K562 (cell line): ENCODE measurements around the gene PRMT2. TPM values are rescaled to one million over a fixed set of nuclear protein-coding genes. Genes with fewer than 3 reads are reported as not detected.

ENCODE experiments used
- MYC ChIP-seq, 2 experiments: fragments of 250-450 bp in 1 of 2; sonication (Bioruptor Pico) in 1 of 2; IDR thresholded peaks; 2 replicates each; pipeline versions ENCODE4 v1.5.1 to v1.6.1; 2012 to 2021; ENCODE audit warnings: low read depth in 2 of 2, borderline replicate concordance in 1 of 2, improper control_type of control experiment in 1 of 2, low read length in 1 of 2, mild to moderate bottlenecking in 1 of 2, moderate library complexity in 1 of 2
- SAFB ChIP-seq: fragments of 200-400 bp; formaldehyde crosslinking; IDR thresholded peaks from 2 replicates; pipeline ENCODE4 v1.6.1; 2017; ENCODE audit warnings: low read depth, low read length, borderline replicate concordance
- TRIM28 ChIP-seq: fragments of 450-650 bp; IDR thresholded peaks from 2 replicates; pipeline ENCODE4 v1.6.1; 2017
- ZBTB8A ChIP-seq: fragments of 450-650 bp; IDR thresholded peaks from 2 replicates; pipeline ENCODE4 v1.6.1; 2018; ENCODE audit warnings: mild to moderate bottlenecking, moderate library complexity; ENCODE audit not compliant: partially characterized antibody
- ZNF124 ChIP-seq: sonication (generic); formaldehyde crosslinking; IDR thresholded peaks from 2 replicates; pipeline ENCODE4 v1.8.1; 2022; ENCODE audit warnings: missing genetic modification reagents
- ZNF232 ChIP-seq: sonication (generic); formaldehyde crosslinking; IDR thresholded peaks from 2 replicates; pipeline ENCODE4 v1.8.0; 2022; ENCODE audit warnings: mild to moderate bottlenecking, missing genetic modification reagents
- polyA plus RNA-seq, 8 experiments: library from polyadenylated mRNA; depleted of rRNA in 4 of 8; stranded (reverse) in 5 of 8; unstranded in 3 of 8; fragments of >200 nt; fragmentation: Nextera tagmentation in 2 of 8; fragmentation: Illumina TruSeq in 1 of 8; extraction: Ambion mirVana in 2 of 8; extraction: Trizol in 1 of 8; gene quantifications; 2 replicates each; pipeline versions ENCODE4 v1.2.1 to v1.2.3, GENCODE V29; 2011 to 2014; ENCODE audit warnings: inconsistent platforms in 1 of 8, missing spikeins in 1 of 8
- total RNA-seq, 7 experiments: library from RNA; depleted of rRNA in 6 of 7; stranded (reverse); fragments of >200 nt in 6 of 7; fragmentation: Illumina TruSeq in 2 of 7; extraction: Trizol in 2 of 7; gene quantifications; 2 replicates each; pipeline versions ENCODE4 v1.2.1 to v1.2.3, GENCODE V29; 2011 to 2021; ENCODE audit warnings: low replicate concordance in 1 of 7
- TF ChIP-seq, protein P1 (sequence below): sonication (generic); formaldehyde crosslinking; IDR thresholded peaks from 2 replicates; pipeline ENCODE4 v1.8.1; 2022; ENCODE audit warnings: missing genetic modification reagents
- TF ChIP-seq, protein P2 (sequence below): sonication (generic); formaldehyde crosslinking; IDR thresholded peaks from 2 replicates; pipeline ENCODE4 v1.8.0; 2022; ENCODE audit warnings: missing genetic modification reagents, mild to moderate bottlenecking, borderline replicate concordance
- TF ChIP-seq, protein P3 (sequence below): sonication (generic); formaldehyde crosslinking; IDR thresholded peaks from 2 replicates; pipeline ENCODE4 v1.8.1; 2023; ENCODE audit warnings: mild to moderate bottlenecking, missing genetic modification reagents
- TF ChIP-seq, protein P4 (sequence below): fragments of 200-800 bp; sonication (Bioruptor generic); IDR thresholded peaks from 2 replicates; pipeline ENCODE4 v1.6.1; 2016; ENCODE audit warnings: missing genetic modification characterization, missing compliant biosample characterization
- TF ChIP-seq, protein P5 (sequence below), 2 experiments: fragments of 450-650 bp; conservative IDR thresholded peaks; 2 replicates each; pipeline ENCODE4 v1.6.1; 2017; ENCODE audit warnings: mild to moderate bottlenecking in 2 of 2, moderate library complexity in 2 of 2
- TF ChIP-seq, protein P6 (sequence below): fragments of 450-650 bp; formaldehyde crosslinking; IDR thresholded peaks from 2 replicates; pipeline ENCODE4 v1.4.0; 2022; ENCODE audit warnings: missing genetic modification characterization

PRMT2 gene
- total and polyA plus RNA-seq, 9 of the 15 experiments (the other 6 are each of a cell fraction or from before 2014, with no cell fraction given), result 37.2 to 85.7 (median 59.3) TPM

DNA sequence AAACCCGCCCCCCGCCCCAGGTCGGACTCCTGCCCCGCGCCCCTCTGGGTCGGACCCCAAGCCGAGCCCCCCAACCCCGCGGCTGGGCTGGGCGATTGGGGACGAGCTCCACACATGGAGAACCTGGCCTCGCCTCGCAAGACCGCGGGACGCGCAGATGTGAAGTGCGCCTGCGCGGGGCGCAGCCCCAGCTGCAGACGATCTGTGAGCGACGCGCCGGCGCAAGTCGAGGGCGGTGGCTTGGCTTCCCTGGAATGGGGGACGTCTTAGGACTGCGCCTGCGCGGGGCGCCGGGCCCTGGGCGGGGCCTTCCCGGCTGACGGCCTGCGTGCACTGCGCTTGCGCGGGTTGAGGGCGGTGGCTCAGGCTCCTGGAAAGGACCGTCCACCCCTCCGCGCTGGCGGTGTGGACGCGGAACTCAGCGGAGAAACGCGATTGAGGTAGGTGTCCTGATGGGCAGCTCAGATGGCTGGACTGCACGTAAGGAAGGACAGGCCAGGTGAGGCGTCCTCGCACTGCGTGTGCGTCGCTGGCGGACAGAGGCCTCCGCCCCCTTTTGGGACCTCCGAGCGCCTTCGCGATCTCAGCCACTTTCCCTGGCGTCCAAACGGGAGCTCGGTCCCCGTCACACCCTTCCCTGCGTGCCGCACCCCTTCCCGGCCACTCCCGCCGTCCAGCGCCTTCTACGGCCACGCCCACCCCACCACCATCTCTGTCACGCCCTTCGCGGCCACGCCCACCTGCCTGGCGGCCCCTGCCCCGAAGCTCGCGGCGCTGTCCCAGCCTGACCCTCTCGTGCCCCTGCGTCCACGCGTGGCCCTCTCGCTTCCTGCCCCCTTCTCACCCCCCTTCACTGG lies at the start of gene PRMT2 (continued):
- TF ChIP-seq, protein P1, sequence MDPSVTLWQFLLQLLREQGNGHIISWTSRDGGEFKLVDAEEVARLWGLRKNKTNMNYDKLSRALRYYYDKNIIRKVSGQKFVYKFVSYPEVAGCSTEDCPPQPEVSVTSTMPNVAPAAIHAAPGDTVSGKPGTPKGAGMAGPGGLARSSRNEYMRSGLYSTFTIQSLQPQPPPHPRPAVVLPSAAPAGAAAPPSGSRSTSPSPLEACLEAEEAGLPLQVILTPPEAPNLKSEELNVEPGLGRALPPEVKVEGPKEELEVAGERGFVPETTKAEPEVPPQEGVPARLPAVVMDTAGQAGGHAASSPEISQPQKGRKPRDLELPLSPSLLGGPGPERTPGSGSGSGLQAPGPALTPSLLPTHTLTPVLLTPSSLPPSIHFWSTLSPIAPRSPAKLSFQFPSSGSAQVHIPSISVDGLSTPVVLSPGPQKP (CRISPR knock-in tag), result no peak
- TF ChIP-seq ZBTB8A (no peak), ZNF232 (CRISPR knock-in tag) (no peak), ZNF124 (CRISPR knock-in tag) (no peak), MYC (IDR thresholded peaks at IDR 0.05; ENCODE audit: low read depth, low read length) (peak; percentile 63), MYC (CRISPR knock-in tag; IDR thresholded peaks at IDR 0.05; ENCODE audit: borderline replicate concordance, low read depth) (peak; percentile 83; the same call in 1 of the 2 replicates), TRIM28 (peak; percentile 63; the same call in 1 of the 2 replicates), SAFB (peak; percentile 98)
- TF ChIP-seq, protein P2, sequence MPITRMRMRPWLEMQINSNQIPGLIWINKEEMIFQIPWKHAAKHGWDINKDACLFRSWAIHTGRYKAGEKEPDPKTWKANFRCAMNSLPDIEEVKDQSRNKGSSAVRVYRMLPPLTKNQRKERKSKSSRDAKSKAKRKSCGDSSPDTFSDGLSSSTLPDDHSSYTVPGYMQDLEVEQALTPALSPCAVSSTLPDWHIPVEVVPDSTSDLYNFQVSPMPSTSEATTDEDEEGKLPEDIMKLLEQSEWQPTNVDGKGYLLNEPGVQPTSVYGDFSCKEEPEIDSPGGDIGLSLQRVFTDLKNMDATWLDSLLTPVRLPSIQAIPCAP, result no peak
- TF ChIP-seq, protein P3, sequence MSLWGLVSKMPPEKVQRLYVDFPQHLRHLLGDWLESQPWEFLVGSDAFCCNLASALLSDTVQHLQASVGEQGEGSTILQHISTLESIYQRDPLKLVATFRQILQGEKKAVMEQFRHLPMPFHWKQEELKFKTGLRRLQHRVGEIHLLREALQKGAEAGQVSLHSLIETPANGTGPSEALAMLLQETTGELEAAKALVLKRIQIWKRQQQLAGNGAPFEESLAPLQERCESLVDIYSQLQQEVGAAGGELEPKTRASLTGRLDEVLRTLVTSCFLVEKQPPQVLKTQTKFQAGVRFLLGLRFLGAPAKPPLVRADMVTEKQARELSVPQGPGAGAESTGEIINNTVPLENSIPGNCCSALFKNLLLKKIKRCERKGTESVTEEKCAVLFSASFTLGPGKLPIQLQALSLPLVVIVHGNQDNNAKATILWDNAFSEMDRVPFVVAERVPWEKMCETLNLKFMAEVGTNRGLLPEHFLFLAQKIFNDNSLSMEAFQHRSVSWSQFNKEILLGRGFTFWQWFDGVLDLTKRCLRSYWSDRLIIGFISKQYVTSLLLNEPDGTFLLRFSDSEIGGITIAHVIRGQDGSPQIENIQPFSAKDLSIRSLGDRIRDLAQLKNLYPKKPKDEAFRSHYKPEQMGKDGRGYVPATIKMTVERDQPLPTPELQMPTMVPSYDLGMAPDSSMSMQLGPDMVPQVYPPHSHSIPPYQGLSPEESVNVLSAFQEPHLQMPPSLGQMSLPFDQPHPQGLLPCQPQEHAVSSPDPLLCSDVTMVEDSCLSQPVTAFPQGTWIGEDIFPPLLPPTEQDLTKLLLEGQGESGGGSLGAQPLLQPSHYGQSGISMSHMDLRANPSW (CRISPR knock-in tag), result peak; percentile 94
- TF ChIP-seq, protein P4, sequence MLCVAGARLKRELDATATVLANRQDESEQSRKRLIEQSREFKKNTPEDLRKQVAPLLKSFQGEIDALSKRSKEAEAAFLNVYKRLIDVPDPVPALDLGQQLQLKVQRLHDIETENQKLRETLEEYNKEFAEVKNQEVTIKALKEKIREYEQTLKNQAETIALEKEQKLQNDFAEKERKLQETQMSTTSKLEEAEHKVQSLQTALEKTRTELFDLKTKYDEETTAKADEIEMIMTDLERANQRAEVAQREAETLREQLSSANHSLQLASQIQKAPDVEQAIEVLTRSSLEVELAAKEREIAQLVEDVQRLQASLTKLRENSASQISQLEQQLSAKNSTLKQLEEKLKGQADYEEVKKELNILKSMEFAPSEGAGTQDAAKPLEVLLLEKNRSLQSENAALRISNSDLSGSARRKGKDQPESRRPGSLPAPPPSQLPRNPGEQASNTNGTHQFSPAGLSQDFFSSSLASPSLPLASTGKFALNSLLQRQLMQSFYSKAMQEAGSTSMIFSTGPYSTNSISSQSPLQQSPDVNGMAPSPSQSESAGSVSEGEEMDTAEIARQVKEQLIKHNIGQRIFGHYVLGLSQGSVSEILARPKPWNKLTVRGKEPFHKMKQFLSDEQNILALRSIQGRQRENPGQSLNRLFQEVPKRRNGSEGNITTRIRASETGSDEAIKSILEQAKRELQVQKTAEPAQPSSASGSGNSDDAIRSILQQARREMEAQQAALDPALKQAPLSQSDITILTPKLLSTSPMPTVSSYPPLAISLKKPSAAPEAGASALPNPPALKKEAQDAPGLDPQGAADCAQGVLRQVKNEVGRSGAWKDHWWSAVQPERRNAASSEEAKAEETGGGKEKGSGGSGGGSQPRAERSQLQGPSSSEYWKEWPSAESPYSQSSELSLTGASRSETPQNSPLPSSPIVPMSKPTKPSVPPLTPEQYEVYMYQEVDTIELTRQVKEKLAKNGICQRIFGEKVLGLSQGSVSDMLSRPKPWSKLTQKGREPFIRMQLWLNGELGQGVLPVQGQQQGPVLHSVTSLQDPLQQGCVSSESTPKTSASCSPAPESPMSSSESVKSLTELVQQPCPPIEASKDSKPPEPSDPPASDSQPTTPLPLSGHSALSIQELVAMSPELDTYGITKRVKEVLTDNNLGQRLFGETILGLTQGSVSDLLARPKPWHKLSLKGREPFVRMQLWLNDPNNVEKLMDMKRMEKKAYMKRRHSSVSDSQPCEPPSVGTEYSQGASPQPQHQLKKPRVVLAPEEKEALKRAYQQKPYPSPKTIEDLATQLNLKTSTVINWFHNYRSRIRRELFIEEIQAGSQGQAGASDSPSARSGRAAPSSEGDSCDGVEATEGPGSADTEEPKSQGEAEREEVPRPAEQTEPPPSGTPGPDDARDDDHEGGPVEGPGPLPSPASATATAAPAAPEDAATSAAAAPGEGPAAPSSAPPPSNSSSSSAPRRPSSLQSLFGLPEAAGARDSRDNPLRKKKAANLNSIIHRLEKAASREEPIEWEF (CRISPR knock-in tag), result no peak
- TF ChIP-seq, protein P5, sequence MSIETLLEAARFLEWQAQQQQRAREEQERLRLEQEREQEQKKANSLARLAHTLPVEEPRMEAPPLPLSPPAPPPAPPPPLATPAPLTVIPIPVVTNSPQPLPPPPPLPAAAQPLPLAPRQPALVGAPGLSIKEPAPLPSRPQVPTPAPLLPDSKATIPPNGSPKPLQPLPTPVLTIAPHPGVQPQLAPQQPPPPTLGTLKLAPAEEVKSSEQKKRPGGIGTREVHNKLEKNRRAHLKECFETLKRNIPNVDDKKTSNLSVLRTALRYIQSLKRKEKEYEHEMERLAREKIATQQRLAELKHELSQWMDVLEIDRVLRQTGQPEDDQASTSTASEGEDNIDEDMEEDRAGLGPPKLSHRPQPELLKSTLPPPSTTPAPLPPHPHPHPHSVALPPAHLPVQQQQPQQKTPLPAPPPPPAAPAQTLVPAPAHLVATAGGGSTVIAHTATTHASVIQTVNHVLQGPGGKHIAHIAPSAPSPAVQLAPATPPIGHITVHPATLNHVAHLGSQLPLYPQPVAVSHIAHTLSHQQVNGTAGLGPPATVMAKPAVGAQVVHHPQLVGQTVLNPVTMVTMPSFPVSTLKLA (conservative IDR thresholded peaks at IDR 0.05), result peak; percentile 76 to 93
- TF ChIP-seq, protein P6, sequence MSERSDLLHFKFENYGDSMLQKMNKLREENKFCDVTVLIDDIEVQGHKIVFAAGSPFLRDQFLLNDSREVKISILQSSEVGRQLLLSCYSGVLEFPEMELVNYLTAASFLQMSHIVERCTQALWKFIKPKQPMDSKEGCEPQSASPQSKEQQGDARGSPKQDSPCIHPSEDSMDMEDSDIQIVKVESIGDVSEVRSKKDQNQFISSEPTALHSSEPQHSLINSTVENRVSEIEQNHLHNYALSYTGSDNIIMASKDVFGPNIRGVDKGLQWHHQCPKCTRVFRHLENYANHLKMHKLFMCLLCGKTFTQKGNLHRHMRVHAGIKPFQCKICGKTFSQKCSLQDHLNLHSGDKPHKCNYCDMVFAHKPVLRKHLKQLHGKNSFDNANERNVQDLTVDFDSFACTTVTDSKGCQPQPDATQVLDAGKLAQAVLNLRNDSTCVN, result no peak
